Trophoblast cell (in vitro differentiated cells and primary cell): ENCODE data around the gene FAM111A.
A peak's percentile ranks its signal among the peaks of the same experiment; 100 is the strongest.

Experiments
- DNase-seq, 2 donors: peaks; one replicate each; pipeline ENCODE4 v3.0.0-alpha.2; 2016
- H2AFZ ChIP-seq: 2 replicates; pipeline ENCODE4 v1.6.1; 2013; ENCODE audit warnings: low read length, moderate library complexity, mild to moderate bottlenecking; ENCODE audit not compliant: insufficient read depth, poor library complexity
- H2AK5ac ChIP-seq: 2 replicates; pipeline ENCODE4 v1.6.1; 2013; ENCODE audit warnings: mild to moderate bottlenecking, low read length
- H2BK120ac ChIP-seq: 2 replicates; pipeline ENCODE4 v1.6.1; 2013; ENCODE audit warnings: low read length, mild to moderate bottlenecking, moderate library complexity; ENCODE audit not compliant: insufficient read depth, poor library complexity
- H2BK12ac ChIP-seq: 2 replicates; pipeline ENCODE4 v1.6.1; 2013; ENCODE audit warnings: mild to moderate bottlenecking, low read length, moderate library complexity
- H2BK5ac ChIP-seq: 2 replicates; pipeline ENCODE4 v1.6.1; 2013; ENCODE audit warnings: low read length, low read depth, moderate library complexity, mild to moderate bottlenecking; ENCODE audit not compliant: poor library complexity
- H3K14ac ChIP-seq: 2 replicates; pipeline ENCODE4 v1.6.1; 2013; ENCODE audit warnings: mild to moderate bottlenecking, low read length
- H3K18ac ChIP-seq: 2 replicates; pipeline ENCODE4 v1.6.1; 2013; ENCODE audit warnings: mild to moderate bottlenecking, low read length
- H3K23ac ChIP-seq: 2 replicates; pipeline ENCODE4 v1.6.1; 2013; ENCODE audit warnings: low read length
- H3K27ac ChIP-seq: 2 replicates; pipeline ENCODE4 v1.5.1; 2013; ENCODE audit warnings: low read depth, mild to moderate bottlenecking, inconsistent platforms, low read length, moderate library complexity
- H3K27me3 ChIP-seq: 2 replicates; pipeline ENCODE4 v1.6.1; 2013; ENCODE audit warnings: inconsistent platforms, mild to moderate bottlenecking, low read length, moderate library complexity; ENCODE audit not compliant: insufficient read depth
- H3K36me3 ChIP-seq, 2 experiments: 1 replicate in 1 of 2; 2 replicates in 1 of 2; pipeline ENCODE4 v1.6.1; 2013; ENCODE audit warnings: low read length in 2 of 2, mild to moderate bottlenecking in 2 of 2, moderate library complexity in 1 of 2; ENCODE audit not compliant: insufficient read depth in 2 of 2, control insufficient read depth in 1 of 2
- H3K4ac ChIP-seq: 2 replicates; pipeline ENCODE4 v1.6.1; 2013; ENCODE audit warnings: low read depth, mild to moderate bottlenecking, low read length, moderate library complexity
- H3K4me1 ChIP-seq, 2 experiments: 1 replicate in 1 of 2; 2 replicates in 1 of 2; pipeline ENCODE4 v1.6.1; 2013; ENCODE audit warnings: low read length in 2 of 2, mild to moderate bottlenecking in 2 of 2, moderate library complexity in 1 of 2; ENCODE audit not compliant: insufficient read depth in 2 of 2, control insufficient read depth in 1 of 2
- H3K4me2 ChIP-seq: 2 replicates; pipeline ENCODE4 v1.6.1; 2013; ENCODE audit warnings: inconsistent platforms, mild to moderate bottlenecking, low read length, moderate library complexity
- H3K4me3 ChIP-seq: 2 replicates; pipeline ENCODE4 v1.5.1; 2013; ENCODE audit warnings: mild to moderate bottlenecking, low read depth, low read length, inconsistent platforms
- H3K79me1 ChIP-seq: one replicate; pipeline ENCODE4 v1.6.1; 2013; ENCODE audit warnings: low read length
- H3K79me2 ChIP-seq: 2 replicates; pipeline ENCODE4 v1.6.1; 2013; ENCODE audit warnings: low read length, mild to moderate bottlenecking; ENCODE audit not compliant: control insufficient read depth, insufficient read depth, poor library complexity
- H3K9ac ChIP-seq: 2 replicates; pipeline ENCODE4 v1.6.1; 2013; ENCODE audit warnings: mild to moderate bottlenecking, low read length
- H3K9me3 ChIP-seq: 2 replicates; pipeline ENCODE4 v1.6.1; 2013; ENCODE audit warnings: low read depth, mild to moderate bottlenecking, control low read depth, inconsistent platforms, low read length; ENCODE audit not compliant: insufficient read depth
- H4K12ac ChIP-seq: 2 replicates; pipeline ENCODE4 v1.6.1; 2013; ENCODE audit warnings: low read depth, mild to moderate bottlenecking, low read length, moderate library complexity
- H4K8ac ChIP-seq: 2 replicates; pipeline ENCODE4 v1.6.1; 2013; ENCODE audit warnings: low read depth, mild to moderate bottlenecking, low read length, moderate library complexity
- H4K91ac ChIP-seq: one replicate; pipeline ENCODE4 v1.6.1; 2013; ENCODE audit warnings: low read depth, mild to moderate bottlenecking, low read length, moderate library complexity
- WGBS: extraction: QIAGEN DNeasy Blood & Tissue Kit; methylation state at CpG from one replicate; pipeline ENCODE4 v1.1.7; 2013; ENCODE audit warnings: missing lambda C conversion rate; ENCODE audit not compliant: insufficient read length, insufficient coverage; ENCODE audit errors: extremely low coverage; 5-methylcytosine and 5-hydroxymethylcytosine counted together

The FAM111A gene

GRCh38 chr11:59144096-59144495 lies 1.4 kb downstream of the FAM111A start:
- H3K27me3 ChIP-seq = no peaks in the 10 kb centered on the region
- peaks cover 6% of the 10 kb centered on the region for H3K79me1 ChIP-seq
- no peak overlapping the region for H3K4me3 ChIP-seq
- H4K12ac ChIP-seq = no peak overlapping the region
- no peaks in the 10 kb centered on the region for H3K9me3 ChIP-seq
- no peak overlapping the region for H2BK120ac ChIP-seq
- H2BK5ac ChIP-seq = no peak overlapping the region
- H3K14ac ChIP-seq = no peak overlapping the region
- no peaks in the 10 kb centered on the region for H3K36me3 ChIP-seq
- no peak overlapping the region for H4K91ac ChIP-seq
- H4K8ac ChIP-seq = no peak overlapping the region
- no peak overlapping the region for H3K4ac ChIP-seq
- peak overlapping the region; percentile 72 for H3K4me2 ChIP-seq
- WGBS = no CpG with 5 or more reads among the region's 1 CpG
- no peak overlapping the region for H2AFZ ChIP-seq
- no peak overlapping the region for H3K18ac ChIP-seq
- H3K23ac ChIP-seq = no peak overlapping the region
- no peak overlapping the region for H3K9ac ChIP-seq
- H2AK5ac ChIP-seq = no peak overlapping the region
- no peak overlapping the region for H3K27ac ChIP-seq
- H3K4me1 ChIP-seq = peaks cover 6 to 7% of the 10 kb centered on the region in 2 experiments
- no peak overlapping the region for H2BK12ac ChIP-seq
- DNase-seq = no peak
- no peaks in the 10 kb centered on the region for H3K79me2 ChIP-seq

DNA sequence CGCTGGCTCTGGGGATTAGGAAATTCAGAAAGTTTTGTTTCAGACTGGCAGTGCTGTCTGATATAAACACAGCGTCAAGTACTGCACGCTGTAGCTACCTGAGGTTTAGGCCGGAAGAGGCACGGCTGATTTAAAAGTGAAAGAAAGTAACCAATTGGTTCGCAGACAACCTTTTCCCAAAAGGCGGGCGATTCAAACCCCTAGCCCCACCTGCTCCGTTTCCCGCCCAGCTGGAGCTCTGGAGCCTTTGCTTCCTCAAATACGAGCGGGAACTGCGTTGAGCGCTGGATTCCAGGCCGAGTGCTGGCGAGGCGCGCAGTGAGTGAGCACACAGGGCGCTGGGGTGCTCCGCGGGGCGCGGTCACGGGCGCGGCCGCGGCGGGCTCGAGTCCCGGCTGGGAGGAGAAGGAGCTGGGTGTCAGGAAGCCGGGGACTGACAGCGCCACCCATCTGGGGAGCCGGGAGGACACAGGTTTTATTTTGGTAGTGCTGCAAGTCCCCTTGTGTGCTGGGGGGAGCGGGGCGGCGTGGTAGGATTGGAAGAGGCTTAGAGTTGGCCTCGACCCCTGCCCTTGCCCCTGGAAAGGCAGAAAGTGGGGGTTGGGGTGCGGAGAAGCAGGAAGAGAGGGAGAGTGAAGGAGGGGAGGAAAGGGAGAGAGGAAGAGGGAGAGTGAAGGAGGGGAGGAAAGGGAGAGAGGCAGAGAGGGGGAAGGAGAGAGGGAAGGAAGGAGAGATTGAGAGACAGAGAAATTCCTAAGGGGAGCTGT lies 2.1 kb downstream of the FAM111A start:
- Histone ChIP-seq H3K9ac (no peak overlapping the region), H2AK5ac (no peak overlapping the region), H3K4me3 (peak overlapping the region; percentile 69), H3K4me2 (peak overlapping the region; percentile 72), H2AFZ (peak overlapping the region; percentile 77), H3K27me3 (no peaks in the 10 kb centered on the region), H3K9me3 (no peaks in the 10 kb centered on the region), H3K14ac (peak overlapping the region; percentile 9), H4K91ac (peak overlapping the region; percentile 50), H3K23ac (no peak overlapping the region), H3K79me2 (no peaks in the 10 kb centered on the region), H2BK12ac (no peak overlapping the region), H3K4me1 (peaks cover 6 to 7% of the 10 kb centered on the region in 2 experiments), H4K12ac (no peak overlapping the region), H3K18ac (peak overlapping the region; percentile 60), H2BK120ac (peak overlapping the region; percentile 30), H3K36me3 (no peaks in the 10 kb centered on the region), H3K27ac (no peak overlapping the region), H3K79me1 (peaks cover 6% of the 10 kb centered on the region), H2BK5ac (no peak overlapping the region), H3K4ac (peak overlapping the region; percentile 39), H4K8ac (peak overlapping the region; percentile 75)
- peak; percentile 16 to 60 for DNase-seq
- WGBS = no CpG with 5 or more reads among the region's 39 CpGs

- Histone ChIP-seq H3K27ac (no peak overlapping the region), H2AFZ (no peak overlapping the region), H3K4me1 (peaks cover 6 to 7% of the 10 kb centered on the region in 2 experiments), H2BK120ac (no peak overlapping the region), H4K8ac (no peak overlapping the region), H3K36me3 (no peaks in the 10 kb centered on the region), H3K4me3 (no peak overlapping the region), H3K27me3 (no peaks in the 10 kb centered on the region), H3K79me2 (no peaks in the 10 kb centered on the region), H3K23ac (no peak overlapping the region), H2BK5ac (no peak overlapping the region), H4K91ac (no peak overlapping the region), H3K4ac (no peak overlapping the region), H3K9ac (no peak overlapping the region), H2AK5ac (no peak overlapping the region), H3K9me3 (no peaks in the 10 kb centered on the region), H3K14ac (no peak overlapping the region), H4K12ac (no peak overlapping the region), H2BK12ac (no peak overlapping the region), H3K18ac (no peak overlapping the region), H3K79me1 (peaks cover 6% of the 10 kb centered on the region), H3K4me2 (no peak overlapping the region)
- DNase-seq = peak in 1 of 2 donors; percentile 41
- no CpG with 5 or more reads among the region's 4 CpGs for WGBS
These were observed 2.9 kb downstream of the FAM111A start for GRCh38 chr11:59145534-59145933.

DNA sequence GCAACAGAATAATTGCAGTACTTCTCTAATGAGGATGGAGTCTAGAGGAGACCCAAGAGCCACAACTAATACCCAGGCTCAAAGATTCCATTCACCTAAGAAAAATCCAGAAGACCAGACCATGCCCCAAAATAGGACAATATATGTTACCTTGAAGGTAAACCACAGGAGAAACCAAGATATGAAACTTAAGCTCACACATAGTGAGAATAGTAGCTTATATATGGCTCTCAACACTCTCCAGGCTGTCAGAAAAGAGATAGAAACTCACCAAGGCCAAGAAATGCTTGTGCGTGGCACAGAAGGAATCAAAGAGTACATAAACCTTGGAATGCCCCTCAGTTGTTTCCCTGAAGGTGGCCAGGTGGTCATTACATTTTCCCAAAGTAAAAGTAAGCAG lies 9.1 kb downstream of the FAM111A start:
- Histone ChIP-seq H2AK5ac (no peak overlapping the region), H3K79me1 (no peaks in the 10 kb centered on the region), H4K12ac (no peak overlapping the region), H4K8ac (no peak overlapping the region), H3K23ac (no peak overlapping the region), H3K18ac (no peak overlapping the region), H2AFZ (no peak overlapping the region), H3K9ac (no peak overlapping the region), H3K27me3 (no peaks in the 10 kb centered on the region), H4K91ac (no peak overlapping the region), H2BK120ac (no peak overlapping the region), H3K27ac (no peak overlapping the region), H3K14ac (no peak overlapping the region), H3K4me1 (peaks cover 0 to 6% of the 10 kb centered on the region in 2 experiments), H2BK5ac (no peak overlapping the region), H3K4me3 (no peak overlapping the region), H3K4me2 (no peak overlapping the region), H3K79me2 (no peaks in the 10 kb centered on the region), H3K9me3 (no peaks in the 10 kb centered on the region), H3K4ac (no peak overlapping the region), H3K36me3 (no peaks in the 10 kb centered on the region), H2BK12ac (no peak overlapping the region)
- no peak for DNase-seq
- no CpG with 5 or more reads among the region's 1 CpG for WGBS
